Measurements from ENCODE around the gene VSTM2B. TPM values are rescaled to one million over a fixed set of nuclear protein-coding genes. Genes with fewer than 3 reads are reported as not detected.

Gene VSTM2B
- total RNA-seq, 1 experiment from 2014 or later, result not detected

DNA sequence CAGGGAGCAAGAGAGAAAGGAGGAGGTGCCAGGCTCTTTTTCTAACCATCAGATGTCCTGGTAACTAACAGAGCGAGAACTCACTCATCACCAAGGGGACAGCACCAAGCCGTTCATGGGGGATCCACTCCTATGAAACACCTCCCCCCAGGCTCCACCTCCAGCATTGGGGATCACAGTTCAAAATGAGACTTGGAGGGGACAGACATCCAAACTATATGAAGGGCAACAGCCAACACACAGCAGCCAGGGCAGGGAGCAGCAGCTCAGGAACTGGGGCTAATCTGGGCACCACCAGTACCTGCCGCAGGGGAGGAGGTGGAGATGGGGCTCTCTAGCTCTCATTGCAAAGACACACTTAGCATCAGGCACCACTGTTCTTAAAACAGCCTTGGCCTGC is 34.3 kb upstream of the VSTM2B start:
- DNase-seq (ENCODE audit: low read depth, low spot score) (no peak), ATAC-seq (no peak)
- in situ Hi-C loops (cut with HindIII; ENCODE audit: low pct_unique_long_range_greater_than_20kb, low sequenced_read_pairs) (no loop called here), intact Hi-C loops (cut with micrococcal nuclease; ENCODE audit: unreplicated experiment) (no loop called here)
- TF ChIP-seq SIN3A (IDR thresholded peaks at IDR 0.05; ENCODE audit: borderline replicate concordance, insufficient read depth, low read depth, low read length), result no peak
- POLR2A ChIA-PET, result no interaction called here
- Histone ChIP-seq H3K4me1 (ENCODE audit: control insufficient read depth, insufficient read depth, low read length) (no peaks in the 10 kb centered on the region), H3K27me3 (ENCODE audit: control insufficient read depth, insufficient read depth, low read length) (peaks cover 21% of the 10 kb centered on the region), H3K27ac (ENCODE audit: low read length) (no peak overlapping the region), H3K36me3 (ENCODE audit: control insufficient read depth, insufficient read depth, low read length) (no peaks in the 10 kb centered on the region), H3K4me3 (ENCODE audit: low read depth in 2 of 2, low read length in 2 of 2) (no peak overlapping the region), H3K9me3 (ENCODE audit: control insufficient read depth, insufficient read depth, low read depth, low read length) (no peaks in the 10 kb centered on the region)
- CTCF ChIA-PET, result no interaction called here
- no TSS peak for BruUV-seq (replicated peaks)

DNA sequence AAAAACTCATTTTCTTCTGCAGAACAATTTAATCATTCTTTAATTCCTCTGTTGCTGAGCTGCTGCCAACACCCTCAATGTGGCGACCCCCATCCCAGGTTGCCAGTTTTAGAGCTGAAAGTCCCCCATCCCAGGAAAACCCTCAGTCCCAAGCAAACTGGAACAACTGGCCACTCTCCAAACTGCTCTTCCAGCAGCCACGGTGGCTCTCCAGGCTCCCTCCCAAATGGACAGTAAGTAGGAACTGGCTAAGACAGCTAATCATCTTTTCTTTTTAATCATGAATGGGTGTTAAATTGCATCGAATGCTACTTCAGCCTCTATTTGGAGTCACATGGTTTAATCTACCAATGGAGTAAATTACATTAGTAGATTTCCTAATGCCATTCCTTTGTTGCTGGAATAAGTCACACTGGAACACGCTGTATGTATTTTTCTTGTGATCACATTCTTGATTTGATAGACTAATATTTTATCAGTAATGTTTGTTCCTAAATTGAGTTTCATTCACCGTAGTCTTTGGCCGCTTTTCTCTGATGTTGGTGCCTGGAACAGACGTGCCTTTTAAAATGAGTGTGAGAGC is 33.7 kb upstream of the VSTM2B start:
- intact Hi-C loops (cut with micrococcal nuclease; ENCODE audit: unreplicated experiment), result no loop called here
- no peak for ATAC-seq
- no peak for DNase-seq (ENCODE audit: low read depth, low spot score)
- ChIA-PET POLR2A (no interaction called here), CTCF (no interaction called here)
- Histone ChIP-seq H3K36me3 (ENCODE audit: control insufficient read depth, insufficient read depth, low read length) (no peaks in the 10 kb centered on the region), H3K4me3 (ENCODE audit: low read depth in 2 of 2, low read length in 2 of 2) (no peak overlapping the region), H3K27me3 (ENCODE audit: control insufficient read depth, insufficient read depth, low read length) (peaks cover 21% of the 10 kb centered on the region), H3K27ac (ENCODE audit: low read length) (no peak overlapping the region), H3K9me3 (ENCODE audit: control insufficient read depth, insufficient read depth, low read depth, low read length) (no peaks in the 10 kb centered on the region), H3K4me1 (ENCODE audit: control insufficient read depth, insufficient read depth, low read length) (no peaks in the 10 kb centered on the region)
- no TSS peak for BruUV-seq (replicated peaks)
- TF ChIP-seq TCF7L2 (IDR thresholded peaks at IDR 0.05; ENCODE audit: low read depth, low read length) (no peak), POLR2AphosphoS5 (IDR thresholded peaks at IDR 0.05; ENCODE audit: low read depth, low read length) (no peak), SIN3A (IDR thresholded peaks at IDR 0.05; ENCODE audit: borderline replicate concordance, insufficient read depth, low read depth, low read length) (no peak)
- TF ChIP-seq, protein P1, sequence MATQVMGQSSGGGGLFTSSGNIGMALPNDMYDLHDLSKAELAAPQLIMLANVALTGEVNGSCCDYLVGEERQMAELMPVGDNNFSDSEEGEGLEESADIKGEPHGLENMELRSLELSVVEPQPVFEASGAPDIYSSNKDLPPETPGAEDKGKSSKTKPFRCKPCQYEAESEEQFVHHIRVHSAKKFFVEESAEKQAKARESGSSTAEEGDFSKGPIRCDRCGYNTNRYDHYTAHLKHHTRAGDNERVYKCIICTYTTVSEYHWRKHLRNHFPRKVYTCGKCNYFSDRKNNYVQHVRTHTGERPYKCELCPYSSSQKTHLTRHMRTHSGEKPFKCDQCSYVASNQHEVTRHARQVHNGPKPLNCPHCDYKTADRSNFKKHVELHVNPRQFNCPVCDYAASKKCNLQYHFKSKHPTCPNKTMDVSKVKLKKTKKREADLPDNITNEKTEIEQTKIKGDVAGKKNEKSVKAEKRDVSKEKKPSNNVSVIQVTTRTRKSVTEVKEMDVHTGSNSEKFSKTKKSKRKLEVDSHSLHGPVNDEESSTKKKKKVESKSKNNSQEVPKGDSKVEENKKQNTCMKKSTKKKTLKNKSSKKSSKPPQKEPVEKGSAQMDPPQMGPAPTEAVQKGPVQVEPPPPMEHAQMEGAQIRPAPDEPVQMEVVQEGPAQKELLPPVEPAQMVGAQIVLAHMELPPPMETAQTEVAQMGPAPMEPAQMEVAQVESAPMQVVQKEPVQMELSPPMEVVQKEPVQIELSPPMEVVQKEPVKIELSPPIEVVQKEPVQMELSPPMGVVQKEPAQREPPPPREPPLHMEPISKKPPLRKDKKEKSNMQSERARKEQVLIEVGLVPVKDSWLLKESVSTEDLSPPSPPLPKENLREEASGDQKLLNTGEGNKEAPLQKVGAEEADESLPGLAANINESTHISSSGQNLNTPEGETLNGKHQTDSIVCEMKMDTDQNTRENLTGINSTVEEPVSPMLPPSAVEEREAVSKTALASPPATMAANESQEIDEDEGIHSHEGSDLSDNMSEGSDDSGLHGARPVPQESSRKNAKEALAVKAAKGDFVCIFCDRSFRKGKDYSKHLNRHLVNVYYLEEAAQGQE (IDR thresholded peaks at IDR 0.05; ENCODE audit: insufficient read depth in 1 of 2, low read depth in 2 of 2, low read length in 1 of 2), result no peak
- TF ChIP-seq, protein P2, sequence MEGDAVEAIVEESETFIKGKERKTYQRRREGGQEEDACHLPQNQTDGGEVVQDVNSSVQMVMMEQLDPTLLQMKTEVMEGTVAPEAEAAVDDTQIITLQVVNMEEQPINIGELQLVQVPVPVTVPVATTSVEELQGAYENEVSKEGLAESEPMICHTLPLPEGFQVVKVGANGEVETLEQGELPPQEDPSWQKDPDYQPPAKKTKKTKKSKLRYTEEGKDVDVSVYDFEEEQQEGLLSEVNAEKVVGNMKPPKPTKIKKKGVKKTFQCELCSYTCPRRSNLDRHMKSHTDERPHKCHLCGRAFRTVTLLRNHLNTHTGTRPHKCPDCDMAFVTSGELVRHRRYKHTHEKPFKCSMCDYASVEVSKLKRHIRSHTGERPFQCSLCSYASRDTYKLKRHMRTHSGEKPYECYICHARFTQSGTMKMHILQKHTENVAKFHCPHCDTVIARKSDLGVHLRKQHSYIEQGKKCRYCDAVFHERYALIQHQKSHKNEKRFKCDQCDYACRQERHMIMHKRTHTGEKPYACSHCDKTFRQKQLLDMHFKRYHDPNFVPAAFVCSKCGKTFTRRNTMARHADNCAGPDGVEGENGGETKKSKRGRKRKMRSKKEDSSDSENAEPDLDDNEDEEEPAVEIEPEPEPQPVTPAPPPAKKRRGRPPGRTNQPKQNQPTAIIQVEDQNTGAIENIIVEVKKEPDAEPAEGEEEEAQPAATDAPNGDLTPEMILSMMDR (IDR thresholded peaks at IDR 0.05), result no peak
- in situ Hi-C loops (cut with HindIII; ENCODE audit: low pct_unique_long_range_greater_than_20kb, low sequenced_read_pairs), result no loop called here

DNA sequence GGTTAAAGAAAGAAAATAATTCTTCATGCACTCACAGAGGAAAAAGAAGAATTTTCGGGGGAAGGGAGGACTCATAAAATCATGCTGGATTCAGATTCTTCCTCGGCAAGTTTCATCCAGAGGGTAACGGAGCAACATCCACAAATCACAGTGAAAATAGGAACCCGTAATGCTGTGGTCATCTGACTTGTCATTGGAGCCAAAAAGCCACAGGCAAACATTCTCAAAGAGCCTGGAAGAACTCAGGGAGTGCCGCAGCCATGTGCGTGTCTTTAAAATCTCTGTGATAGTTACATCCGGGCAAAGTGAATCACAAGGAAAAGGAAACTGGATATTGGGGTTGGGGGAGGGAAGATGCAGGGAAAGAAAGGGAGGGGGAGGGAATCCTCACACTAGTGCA is 33.0 kb upstream of the VSTM2B start:
- ATAC-seq (no peak), DNase-seq (ENCODE audit: low read depth, low spot score) (no peak)
- H3K4me3 ChIP-seq (ENCODE audit: low read depth in 2 of 2, low read length in 2 of 2), result no peak overlapping the region
- no TSS peak for BruUV-seq (replicated peaks)
- POLR2A ChIA-PET, result no interaction called here
- H3K27ac ChIP-seq (ENCODE audit: low read length), result no peak overlapping the region
- CTCF ChIA-PET, result no interaction called here
- in situ Hi-C loops (cut with HindIII; ENCODE audit: low pct_unique_long_range_greater_than_20kb, low sequenced_read_pairs), result no loop called here
- no peaks in the 10 kb centered on the region for H3K9me3 ChIP-seq (ENCODE audit: control insufficient read depth, insufficient read depth, low read depth, low read length)
- no peaks in the 10 kb centered on the region for H3K4me1 ChIP-seq (ENCODE audit: control insufficient read depth, insufficient read depth, low read length)
- TF ChIP-seq SIN3A (IDR thresholded peaks at IDR 0.05; ENCODE audit: borderline replicate concordance, insufficient read depth, low read depth, low read length) (no peak), TCF7L2 (IDR thresholded peaks at IDR 0.05; ENCODE audit: low read depth, low read length) (no peak), POLR2AphosphoS5 (IDR thresholded peaks at IDR 0.05; ENCODE audit: low read depth, low read length) (no peak)
- TF ChIP-seq, protein P2 (IDR thresholded peaks at IDR 0.05), result no peak
- TF ChIP-seq, protein P1 (IDR thresholded peaks at IDR 0.05; ENCODE audit: insufficient read depth in 1 of 2, low read depth in 2 of 2, low read length in 1 of 2), result no peak
- intact Hi-C loops (cut with micrococcal nuclease; ENCODE audit: unreplicated experiment), result no loop called here
- H3K27me3 ChIP-seq (ENCODE audit: control insufficient read depth, insufficient read depth, low read length), result peaks cover 21% of the 10 kb centered on the region
- no peaks in the 10 kb centered on the region for H3K36me3 ChIP-seq (ENCODE audit: control insufficient read depth, insufficient read depth, low read length)
